GM12878 (cell line): Measurements from ENCODE around the gene KIFAP3. TPM values are rescaled to one million over a fixed set of nuclear protein-coding genes. Genes with fewer than 3 reads are reported as not detected.
"Not testable (repeated sequence)": the region's sequence is repeated elsewhere in the genome, so short reads cannot be mapped to it uniquely, and the experiment has no call there.

Source experiments
- ATAC-seq: fragments of 200-7000 bp; cut with Tn5 transposase; 3 replicates; pipeline ENCODE4 v1.9.1; 2020; ENCODE audit warnings: mild to moderate bottlenecking, moderate library complexity
- BruUV-seq: library from RNA; stranded (reverse); fragments of 400-500 nt; replicated peaks from 2 replicates; lab custom pipeline; 2021; lab: Mats Ljungman, UMichigan
- CTCF ChIA-PET: fragments of 300-600 bp; sonication (Branson Sonifier 250); formaldehyde crosslinking; extraction: SDS; loops from one replicate; lab custom pipeline; 2021; ENCODE audit warnings: inconsistent platforms; lab: Yijun Ruan, JAX
- POLR2A ChIA-PET: fragments of 350-600 bp; formaldehyde crosslinking; extraction: SDS; loops from one replicate; lab custom pipeline; 2021; ENCODE audit warnings: inconsistent platforms; lab: Charles Lee
- RAD21 ChIA-PET: fragments of 300-600 bp; sonication (Branson Sonifier 250); formaldehyde crosslinking; loops from one replicate; lab custom pipeline; 2023; ENCODE audit warnings: antibody characterized with exemption; ENCODE audit not compliant: unreplicated experiment; lab: Charles Lee
- SMC1A ChIA-PET: fragments of 300-600 bp; sonication (Branson Sonifier 250); formaldehyde crosslinking; loops from one replicate; lab custom pipeline; 2023; ENCODE audit not compliant: unreplicated experiment, uncharacterized antibody; lab: Charles Lee
- DNase-seq: peaks from one replicate; pipeline ENCODE4 v3.0.0-alpha.2; 2011; ENCODE audit warnings: low read depth, low spot score
- FAIRE-seq: peaks from 3 replicates; lab custom pipeline; 2011; peaks lifted over from hg19 to GRCh38; lab: Jason Lieb, UNC
- H2AFZ ChIP-seq: 2 replicates; pipeline ENCODE4 v1.6.0; 2011; ENCODE audit warnings: low read depth, low read length, control low read depth; ENCODE audit not compliant: control insufficient read depth
- H3K27ac ChIP-seq: 2 replicates; pipeline ENCODE4 v1.5.1; 2011; ENCODE audit warnings: control low read depth; ENCODE audit not compliant: control insufficient read depth, insufficient read depth
- H3K27me3 ChIP-seq, 2 experiments: replicated peaks in 1 of 2; 2 replicates each; pipeline versions ENCODE4 v1.6.0 to v1.6.1; 2011; ENCODE audit warnings: low read length in 1 of 2; ENCODE audit not compliant: control insufficient read depth in 2 of 2, insufficient read depth in 2 of 2
- H3K36me3 ChIP-seq, 2 experiments: 2 replicates each; pipeline ENCODE4 v1.5.1; 2011; ENCODE audit warnings: low read length in 1 of 2; ENCODE audit not compliant: control insufficient read depth in 2 of 2, insufficient read depth in 2 of 2
- H3K4me1 ChIP-seq: 2 replicates; pipeline ENCODE4 v1.6.1; 2011; ENCODE audit warnings: mild to moderate bottlenecking, low read length, moderate library complexity, mixed read lengths; ENCODE audit not compliant: control insufficient read depth, insufficient read depth
- H3K4me2 ChIP-seq: 2 replicates; pipeline ENCODE4 v1.6.0; 2011; ENCODE audit warnings: control low read depth; ENCODE audit not compliant: control insufficient read depth, insufficient read depth
- H3K4me3 ChIP-seq: fragments of 200-600 bp; sonication (generic); 2 replicates; pipeline ENCODE4 v1.5.1; 2016
- H3K79me2 ChIP-seq: 2 replicates; pipeline ENCODE4 v1.6.0; 2011; ENCODE audit warnings: low read length; ENCODE audit not compliant: control insufficient read depth, insufficient read depth
- H3K9ac ChIP-seq: 2 replicates; pipeline ENCODE4 v1.8.0; 2011; ENCODE audit warnings: low read length, control low read depth, mixed read lengths; ENCODE audit not compliant: control insufficient read depth, insufficient read depth
- H3K9me3 ChIP-seq: replicated peaks from 3 replicates; pipeline ENCODE4 v1.5.1; 2011; ENCODE audit warnings: mild to moderate bottlenecking, low read length; ENCODE audit not compliant: control insufficient read depth, insufficient read depth
- H4K20me1 ChIP-seq: 2 replicates; pipeline ENCODE4 v1.6.0; 2011; ENCODE audit not compliant: control insufficient read depth, insufficient read depth
- DPF2 ChIP-seq: fragments of 450-650 bp; IDR thresholded peaks from 2 replicates; pipeline ENCODE4 v1.6.1; 2017; ENCODE audit warnings: mild to moderate bottlenecking
- ESRRA ChIP-seq: IDR thresholded peaks from 2 replicates; pipeline ENCODE4 v1.6.1; 2012; ENCODE audit warnings: mild to moderate bottlenecking, low read length, improper control_type of control experiment
- GATAD2B ChIP-seq: fragments of 450-650 bp; conservative IDR thresholded peaks from 2 replicates; pipeline ENCODE4 v1.6.1; 2017; ENCODE audit warnings: low read depth, mild to moderate bottlenecking, moderate library complexity
- MXI1 ChIP-seq: fragments of 150-350 bp; IDR thresholded peaks from 2 replicates; pipeline ENCODE4 v1.6.1; 2011; ENCODE audit warnings: low read depth, mild to moderate bottlenecking, inconsistent platforms, low read length, improper control_type of control experiment
- POU2F2 ChIP-seq: IDR thresholded peaks from 3 replicates; pipeline ENCODE4 v1.6.1; 2011; ENCODE audit warnings: low read depth, mild to moderate bottlenecking, low read length, borderline replicate concordance
- RBBP5 ChIP-seq: fragments of 200-600 bp; sonication (generic); conservative IDR thresholded peaks from 2 replicates; pipeline ENCODE4 v1.6.1; 2016
- RFX5 ChIP-seq: IDR thresholded peaks from 2 replicates; pipeline ENCODE4 v1.6.1; 2011; ENCODE audit warnings: low read depth, low read length, improper control_type of control experiment
- RUNX3 ChIP-seq: IDR thresholded peaks from 2 replicates; pipeline ENCODE4 v1.6.1; 2012; ENCODE audit warnings: low read length, inconsistent platforms
- SP1 ChIP-seq: IDR thresholded peaks from one replicate; pipeline ENCODE4 v1.6.1; 2011; ENCODE audit warnings: low read depth, low read length
- WGBS: methylation state at CpG from one replicate; pipeline ENCODE4 v1.1.6; 2016; ENCODE audit warnings: low lambda C conversion rate; ENCODE audit not compliant: insufficient replicate concordance, insufficient coverage; ENCODE audit errors: missing lambda C conversion rate; 5-methylcytosine and 5-hydroxymethylcytosine counted together
- in situ Hi-C: fragments of 300-500 bp; cut with MboI; formaldehyde crosslinking; loops from 9 replicates; pipeline ENCODE4 v1.14.3; 2018; ENCODE audit warnings: mixed read lengths
- intact Hi-C: fragments of 100-400 bp; cut with micrococcal nuclease; formaldehyde crosslinking; loops from one replicate; pipeline ENCODE4 v1.14.2; 2022; ENCODE audit not compliant: unreplicated experiment
- polyA plus RNA-seq, 11 experiments: library from polyadenylated mRNA; depleted of rRNA in 4 of 11; unstranded in 6 of 11; stranded (reverse) in 5 of 11; fragments of >200 nt; fragmentation: Nextera tagmentation in 4 of 11; fragmentation: Illumina TruSeq in 1 of 11; extraction: Ambion mirVana in 4 of 11; extraction: Trizol in 1 of 11; gene quantifications; 1 replicate in 1 of 11; 2 replicates in 10 of 11; pipeline versions ENCODE4 v1.2.1 to v1.2.3, GENCODE V29; 2011 to 2016; ENCODE audit warnings: inconsistent platforms in 2 of 11, missing spikeins in 2 of 11, low read depth in 1 of 11
- total RNA-seq, 4 experiments: library from RNA; depleted of rRNA in 3 of 4; stranded (reverse); fragments of >200 nt in 3 of 4; fragmentation: Illumina TruSeq in 1 of 4; extraction: Trizol in 1 of 4; gene quantifications; 2 replicates each; pipeline versions ENCODE4 v1.2.1 to v1.2.3, GENCODE V29; 2013 to 2021
- TF ChIP-seq, protein P1 (sequence below): fragments of 450-650 bp; formaldehyde crosslinking; IDR thresholded peaks from 2 replicates; pipeline ENCODE4 v1.4.0; 2022; ENCODE audit warnings: mild to moderate bottlenecking, moderate library complexity
- TF ChIP-seq, protein P2 (sequence below): fragments of 450-650 bp; formaldehyde crosslinking; IDR thresholded peaks from 2 replicates; pipeline ENCODE4 v1.4.0; 2020; ENCODE audit warnings: mild to moderate bottlenecking, moderate library complexity
- TF ChIP-seq, protein P3 (sequence below): IDR thresholded peaks from 2 replicates; pipeline ENCODE4 v1.6.1; 2012; ENCODE audit warnings: mild to moderate bottlenecking, low read depth, low read length
- TF ChIP-seq, protein P4 (sequence below): fragments of 450-650 bp; IDR thresholded peaks from 2 replicates; pipeline ENCODE4 v1.6.1; 2014; ENCODE audit warnings: mild to moderate bottlenecking

KIFAP3 gene
- total and polyA plus RNA-seq, 10 of the 15 experiments (the other 5 are each of a cell fraction or from before 2014, with no cell fraction given), result 13.7 to 100 (median 18.9) TPM

DNA sequence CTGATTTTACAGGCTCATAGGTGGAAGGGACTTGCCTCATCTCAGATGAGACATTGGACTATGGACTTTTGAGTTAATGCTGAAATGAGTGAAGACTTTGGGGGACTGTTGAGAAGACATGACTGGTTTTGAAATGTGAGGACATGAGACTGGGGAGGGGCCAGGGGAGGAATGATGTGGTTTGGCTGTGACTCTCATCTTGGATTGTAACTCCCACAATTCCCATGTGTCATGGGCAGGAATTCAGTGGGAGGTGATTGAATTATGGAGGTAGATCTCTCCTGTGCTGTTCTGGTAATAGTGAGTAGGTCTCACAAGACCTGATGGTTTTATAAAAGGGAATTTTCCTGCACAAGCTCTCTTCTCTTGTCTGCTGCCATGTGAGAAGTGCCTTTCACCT, 201.6 kb downstream of the KIFAP3 start (continued):
- TF ChIP-seq, protein P1, sequence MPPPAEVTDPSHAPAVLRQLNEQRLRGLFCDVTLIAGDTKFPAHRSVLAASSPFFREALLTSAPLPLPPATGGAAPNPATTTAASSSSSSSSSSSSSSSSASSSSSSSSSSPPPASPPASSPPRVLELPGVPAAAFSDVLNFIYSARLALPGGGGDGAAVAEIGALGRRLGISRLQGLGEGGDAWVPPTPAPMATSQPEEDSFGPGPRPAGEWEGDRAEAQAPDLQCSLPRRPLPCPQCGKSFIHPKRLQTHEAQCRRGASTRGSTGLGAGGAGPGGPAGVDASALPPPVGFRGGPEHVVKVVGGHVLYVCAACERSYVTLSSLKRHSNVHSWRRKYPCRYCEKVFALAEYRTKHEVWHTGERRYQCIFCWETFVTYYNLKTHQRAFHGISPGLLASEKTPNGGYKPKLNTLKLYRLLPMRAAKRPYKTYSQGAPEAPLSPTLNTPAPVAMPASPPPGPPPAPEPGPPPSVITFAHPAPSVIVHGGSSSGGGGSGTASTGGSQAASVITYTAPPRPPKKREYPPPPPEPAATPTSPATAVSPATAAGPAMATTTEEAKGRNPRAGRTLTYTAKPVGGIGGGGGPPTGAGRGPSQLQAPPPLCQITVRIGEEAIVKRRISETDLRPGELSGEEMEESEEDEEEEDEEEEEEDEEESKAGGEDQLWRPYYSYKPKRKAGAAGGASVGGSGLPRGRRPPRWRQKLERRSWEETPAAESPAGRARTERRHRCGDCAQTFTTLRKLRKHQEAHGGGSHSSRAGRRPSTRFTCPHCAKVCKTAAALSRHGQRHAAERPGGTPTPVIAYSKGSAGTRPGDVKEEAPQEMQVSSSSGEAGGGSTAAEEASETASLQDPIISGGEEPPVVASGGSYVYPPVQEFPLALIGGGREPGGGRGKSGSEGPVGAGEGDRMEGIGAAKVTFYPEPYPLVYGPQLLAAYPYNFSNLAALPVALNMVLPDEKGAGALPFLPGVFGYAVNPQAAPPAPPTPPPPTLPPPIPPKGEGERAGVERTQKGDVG, result no peak
- TF ChIP-seq GATAD2B (no peak), RFX5 (no peak), DPF2 (no peak), MXI1 (no peak), RUNX3 (no peak), POU2F2 (no peak), RBBP5 (no peak), ESRRA (no peak), SP1 (no peak)
- TF ChIP-seq, protein P2, sequence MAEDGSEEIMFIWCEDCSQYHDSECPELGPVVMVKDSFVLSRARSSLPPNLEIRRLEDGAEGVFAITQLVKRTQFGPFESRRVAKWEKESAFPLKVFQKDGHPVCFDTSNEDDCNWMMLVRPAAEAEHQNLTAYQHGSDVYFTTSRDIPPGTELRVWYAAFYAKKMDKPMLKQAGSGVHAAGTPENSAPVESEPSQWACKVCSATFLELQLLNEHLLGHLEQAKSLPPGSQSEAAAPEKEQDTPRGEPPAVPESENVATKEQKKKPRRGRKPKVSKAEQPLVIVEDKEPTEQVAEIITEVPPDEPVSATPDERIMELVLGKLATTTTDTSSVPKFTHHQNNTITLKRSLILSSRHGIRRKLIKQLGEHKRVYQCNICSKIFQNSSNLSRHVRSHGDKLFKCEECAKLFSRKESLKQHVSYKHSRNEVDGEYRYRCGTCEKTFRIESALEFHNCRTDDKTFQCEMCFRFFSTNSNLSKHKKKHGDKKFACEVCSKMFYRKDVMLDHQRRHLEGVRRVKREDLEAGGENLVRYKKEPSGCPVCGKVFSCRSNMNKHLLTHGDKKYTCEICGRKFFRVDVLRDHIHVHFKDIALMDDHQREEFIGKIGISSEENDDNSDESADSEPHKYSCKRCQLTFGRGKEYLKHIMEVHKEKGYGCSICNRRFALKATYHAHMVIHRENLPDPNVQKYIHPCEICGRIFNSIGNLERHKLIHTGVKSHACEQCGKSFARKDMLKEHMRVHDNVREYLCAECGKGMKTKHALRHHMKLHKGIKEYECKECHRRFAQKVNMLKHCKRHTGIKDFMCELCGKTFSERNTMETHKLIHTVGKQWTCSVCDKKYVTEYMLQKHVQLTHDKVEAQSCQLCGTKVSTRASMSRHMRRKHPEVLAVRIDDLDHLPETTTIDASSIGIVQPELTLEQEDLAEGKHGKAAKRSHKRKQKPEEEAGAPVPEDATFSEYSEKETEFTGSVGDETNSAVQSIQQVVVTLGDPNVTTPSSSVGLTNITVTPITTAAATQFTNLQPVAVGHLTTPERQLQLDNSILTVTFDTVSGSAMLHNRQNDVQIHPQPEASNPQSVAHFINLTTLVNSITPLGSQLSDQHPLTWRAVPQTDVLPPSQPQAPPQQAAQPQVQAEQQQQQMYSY, result no peak
- TF ChIP-seq, protein P3, sequence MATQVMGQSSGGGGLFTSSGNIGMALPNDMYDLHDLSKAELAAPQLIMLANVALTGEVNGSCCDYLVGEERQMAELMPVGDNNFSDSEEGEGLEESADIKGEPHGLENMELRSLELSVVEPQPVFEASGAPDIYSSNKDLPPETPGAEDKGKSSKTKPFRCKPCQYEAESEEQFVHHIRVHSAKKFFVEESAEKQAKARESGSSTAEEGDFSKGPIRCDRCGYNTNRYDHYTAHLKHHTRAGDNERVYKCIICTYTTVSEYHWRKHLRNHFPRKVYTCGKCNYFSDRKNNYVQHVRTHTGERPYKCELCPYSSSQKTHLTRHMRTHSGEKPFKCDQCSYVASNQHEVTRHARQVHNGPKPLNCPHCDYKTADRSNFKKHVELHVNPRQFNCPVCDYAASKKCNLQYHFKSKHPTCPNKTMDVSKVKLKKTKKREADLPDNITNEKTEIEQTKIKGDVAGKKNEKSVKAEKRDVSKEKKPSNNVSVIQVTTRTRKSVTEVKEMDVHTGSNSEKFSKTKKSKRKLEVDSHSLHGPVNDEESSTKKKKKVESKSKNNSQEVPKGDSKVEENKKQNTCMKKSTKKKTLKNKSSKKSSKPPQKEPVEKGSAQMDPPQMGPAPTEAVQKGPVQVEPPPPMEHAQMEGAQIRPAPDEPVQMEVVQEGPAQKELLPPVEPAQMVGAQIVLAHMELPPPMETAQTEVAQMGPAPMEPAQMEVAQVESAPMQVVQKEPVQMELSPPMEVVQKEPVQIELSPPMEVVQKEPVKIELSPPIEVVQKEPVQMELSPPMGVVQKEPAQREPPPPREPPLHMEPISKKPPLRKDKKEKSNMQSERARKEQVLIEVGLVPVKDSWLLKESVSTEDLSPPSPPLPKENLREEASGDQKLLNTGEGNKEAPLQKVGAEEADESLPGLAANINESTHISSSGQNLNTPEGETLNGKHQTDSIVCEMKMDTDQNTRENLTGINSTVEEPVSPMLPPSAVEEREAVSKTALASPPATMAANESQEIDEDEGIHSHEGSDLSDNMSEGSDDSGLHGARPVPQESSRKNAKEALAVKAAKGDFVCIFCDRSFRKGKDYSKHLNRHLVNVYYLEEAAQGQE, result no peak
- TF ChIP-seq, protein P4, sequence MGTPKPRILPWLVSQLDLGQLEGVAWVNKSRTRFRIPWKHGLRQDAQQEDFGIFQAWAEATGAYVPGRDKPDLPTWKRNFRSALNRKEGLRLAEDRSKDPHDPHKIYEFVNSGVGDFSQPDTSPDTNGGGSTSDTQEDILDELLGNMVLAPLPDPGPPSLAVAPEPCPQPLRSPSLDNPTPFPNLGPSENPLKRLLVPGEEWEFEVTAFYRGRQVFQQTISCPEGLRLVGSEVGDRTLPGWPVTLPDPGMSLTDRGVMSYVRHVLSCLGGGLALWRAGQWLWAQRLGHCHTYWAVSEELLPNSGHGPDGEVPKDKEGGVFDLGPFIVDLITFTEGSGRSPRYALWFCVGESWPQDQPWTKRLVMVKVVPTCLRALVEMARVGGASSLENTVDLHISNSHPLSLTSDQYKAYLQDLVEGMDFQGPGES, result no peak

DNA sequence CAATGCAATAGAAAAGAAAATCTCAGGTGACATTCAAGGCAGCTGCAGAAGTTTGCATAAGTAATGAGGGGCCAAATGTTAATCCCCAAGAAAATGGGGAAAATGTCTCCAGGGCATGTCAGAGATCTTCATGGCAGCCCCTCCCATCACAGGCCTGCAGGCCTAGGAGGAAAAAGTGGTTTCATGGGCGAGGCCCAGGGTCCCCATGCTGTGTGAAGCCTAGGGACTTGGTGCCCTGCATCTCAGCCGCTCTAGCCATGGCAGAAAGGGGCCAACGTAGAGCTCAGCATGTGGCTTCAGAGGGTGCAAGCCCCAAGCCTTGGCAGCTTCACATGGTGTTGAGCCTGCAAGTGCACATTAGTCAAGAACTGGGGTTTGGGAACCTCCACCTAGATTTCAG, 202.5 kb downstream of the KIFAP3 start:
- H3K9ac ChIP-seq, SMC1A ChIA-PET, BruUV-seq, RAD21 ChIA-PET, H3K27ac ChIP-seq, H2AFZ ChIP-seq, H3K27me3 ChIP-seq, intact Hi-C loops, H3K9me3 ChIP-seq, in situ Hi-C loops, ATAC-seq, CTCF ChIA-PET, FAIRE-seq, H4K20me1 ChIP-seq, H3K79me2 ChIP-seq, H3K4me1 ChIP-seq, H3K4me3 ChIP-seq, H3K4me2 ChIP-seq, DNase-seq: not testable (repeated sequence)
- peaks cover 17 to 48% of the 10 kb centered on the region in 2 experiments for H3K36me3 ChIP-seq
- POLR2A ChIA-PET, result interaction anchor here (1.3 kb wide), 1 partner anchor 20 kb away, joined by 3 read pairs; no protein-coding TSS in a partner anchor
- 98% methylated on average over 3 of the region's 3 CpGs for WGBS
